HFF-Myc (cell line): ENCODE measurements around the gene BCL6B.

Source experiments
- DNase-seq: peaks from one replicate; pipeline ENCODE4 v3.0.0-alpha.2; 2011; ENCODE audit warnings: low read depth; ENCODE audit errors: extremely low read depth
- H3K4me3 ChIP-seq: replicated peaks from 2 replicates; pipeline ENCODE4 v1.5.1; 2011; ENCODE audit warnings: low read depth, mild to moderate bottlenecking, control low read depth, low read length
- TF ChIP-seq, protein P1 (sequence below): IDR thresholded peaks from 2 replicates; pipeline ENCODE4 v1.5.1; 2012; ENCODE audit warnings: mild to moderate bottlenecking, low read depth, low read length, control low read depth; ENCODE audit errors: missing control alignments

Gene BCL6B

DNA sequence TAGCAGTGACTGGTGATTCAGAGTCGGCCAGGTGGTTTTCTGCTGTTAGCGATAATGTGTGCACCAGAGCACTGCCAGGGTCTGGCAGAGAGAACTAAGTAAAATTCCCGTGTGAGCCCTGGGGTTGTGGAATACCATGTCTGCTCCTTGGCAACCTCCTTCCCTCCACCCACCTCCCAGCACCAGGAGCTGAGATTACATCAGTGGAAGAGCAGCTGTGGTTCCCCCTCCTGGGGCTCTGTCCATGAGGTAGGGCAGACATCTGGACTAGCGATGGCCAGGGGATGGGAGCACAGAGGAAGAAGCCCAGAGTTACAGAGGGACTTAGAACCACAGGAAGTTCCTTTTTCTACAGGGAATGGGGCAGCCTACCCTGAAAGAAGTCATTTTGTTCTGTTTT lies 41.4 kb downstream of the BCL6B start:
- no peak overlapping the region for H3K4me3 ChIP-seq
- TF ChIP-seq, protein P1, sequence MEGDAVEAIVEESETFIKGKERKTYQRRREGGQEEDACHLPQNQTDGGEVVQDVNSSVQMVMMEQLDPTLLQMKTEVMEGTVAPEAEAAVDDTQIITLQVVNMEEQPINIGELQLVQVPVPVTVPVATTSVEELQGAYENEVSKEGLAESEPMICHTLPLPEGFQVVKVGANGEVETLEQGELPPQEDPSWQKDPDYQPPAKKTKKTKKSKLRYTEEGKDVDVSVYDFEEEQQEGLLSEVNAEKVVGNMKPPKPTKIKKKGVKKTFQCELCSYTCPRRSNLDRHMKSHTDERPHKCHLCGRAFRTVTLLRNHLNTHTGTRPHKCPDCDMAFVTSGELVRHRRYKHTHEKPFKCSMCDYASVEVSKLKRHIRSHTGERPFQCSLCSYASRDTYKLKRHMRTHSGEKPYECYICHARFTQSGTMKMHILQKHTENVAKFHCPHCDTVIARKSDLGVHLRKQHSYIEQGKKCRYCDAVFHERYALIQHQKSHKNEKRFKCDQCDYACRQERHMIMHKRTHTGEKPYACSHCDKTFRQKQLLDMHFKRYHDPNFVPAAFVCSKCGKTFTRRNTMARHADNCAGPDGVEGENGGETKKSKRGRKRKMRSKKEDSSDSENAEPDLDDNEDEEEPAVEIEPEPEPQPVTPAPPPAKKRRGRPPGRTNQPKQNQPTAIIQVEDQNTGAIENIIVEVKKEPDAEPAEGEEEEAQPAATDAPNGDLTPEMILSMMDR, result no peak
- DNase-seq, result no peak

DNA sequence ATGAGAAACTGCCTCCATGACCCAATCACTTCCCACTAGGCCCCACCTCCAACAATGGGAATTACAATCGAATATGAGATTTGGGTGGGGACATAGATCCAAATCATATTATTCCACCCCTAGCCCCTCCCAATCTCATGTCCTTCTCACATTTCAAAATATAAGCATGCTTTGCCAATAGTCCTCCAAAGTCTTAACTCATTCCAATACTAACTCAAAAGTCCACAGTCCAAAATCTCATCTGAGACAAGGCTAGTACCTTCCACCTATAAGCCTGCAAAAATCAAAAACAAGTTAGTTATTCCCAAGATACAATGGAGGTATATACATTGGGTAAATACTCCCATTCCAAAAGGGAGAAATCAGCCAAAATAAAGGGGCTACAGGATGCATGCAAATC lies 44.3 kb downstream of the BCL6B start:
- TF ChIP-seq, protein P1, result no peak
- no peak for DNase-seq
- no peak overlapping the region for H3K4me3 ChIP-seq

DNA sequence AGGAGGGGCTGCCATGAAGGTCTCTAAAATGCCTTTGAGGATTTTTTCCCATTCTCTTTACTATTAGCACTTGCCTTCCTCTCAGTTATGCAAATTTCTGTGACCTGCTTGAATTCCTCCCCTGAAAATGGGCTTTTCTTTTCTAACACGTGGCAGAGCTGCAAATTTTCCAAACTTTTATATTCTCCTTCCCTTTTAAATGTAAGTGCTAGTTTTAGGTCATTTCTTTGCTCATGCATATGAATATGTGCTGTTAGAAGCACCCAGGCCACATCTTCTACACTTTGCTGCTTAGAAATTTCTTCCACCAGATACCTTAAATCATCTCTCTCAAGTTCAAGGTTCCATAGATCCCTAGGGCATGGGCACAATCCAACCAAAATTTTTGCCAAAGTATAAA lies 45.4 kb downstream of the BCL6B start:
- no peak for DNase-seq
- no peak overlapping the region for H3K4me3 ChIP-seq
- TF ChIP-seq, protein P1, result no peak

DNA sequence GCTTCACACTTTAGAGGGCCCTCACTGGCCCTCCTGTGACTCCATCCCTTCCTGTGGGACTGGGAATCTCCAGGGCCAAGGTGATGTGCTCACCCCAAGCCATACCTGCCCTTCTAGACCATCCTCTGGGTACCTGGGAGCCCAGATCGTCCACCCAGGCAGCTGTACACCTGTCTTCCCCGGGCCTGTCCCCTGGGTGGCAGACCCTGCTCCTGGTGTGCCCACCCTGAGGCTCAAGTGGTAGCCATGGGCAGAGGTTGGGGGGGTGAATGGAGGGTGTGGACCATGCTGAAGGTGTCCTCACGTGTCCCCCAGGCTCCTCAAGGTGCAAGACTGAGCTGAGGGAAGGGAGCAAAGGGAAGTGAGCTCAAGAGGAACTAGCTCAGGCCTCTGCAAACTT lies 47.9 kb downstream of the BCL6B start:
- H3K4me3 ChIP-seq, result no peak overlapping the region
- TF ChIP-seq, protein P1, result no peak
- DNase-seq, result no peak

DNA sequence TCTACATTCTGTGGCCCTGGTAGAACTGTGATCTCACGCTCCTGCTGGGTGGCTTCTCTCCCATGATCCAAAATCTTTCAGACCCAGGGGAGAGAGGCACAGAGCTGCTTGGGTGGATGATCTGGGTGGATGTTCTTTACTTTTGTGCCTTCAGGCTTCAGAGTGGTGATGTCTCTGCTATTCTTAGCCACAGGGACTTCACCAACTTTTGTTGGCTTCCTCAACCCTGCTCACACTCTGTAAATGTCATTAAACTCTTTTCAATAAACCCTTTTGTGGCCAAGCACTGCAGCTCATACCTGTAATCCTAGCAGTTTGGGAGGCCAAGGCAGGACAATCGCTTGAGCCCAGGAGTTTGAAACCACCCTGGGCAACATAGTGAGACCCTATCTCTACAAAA lies 49.6 kb downstream of the BCL6B start:
- H3K4me3 ChIP-seq, result no peak overlapping the region
- no peak for DNase-seq
- TF ChIP-seq, protein P1, result no peak

DNA sequence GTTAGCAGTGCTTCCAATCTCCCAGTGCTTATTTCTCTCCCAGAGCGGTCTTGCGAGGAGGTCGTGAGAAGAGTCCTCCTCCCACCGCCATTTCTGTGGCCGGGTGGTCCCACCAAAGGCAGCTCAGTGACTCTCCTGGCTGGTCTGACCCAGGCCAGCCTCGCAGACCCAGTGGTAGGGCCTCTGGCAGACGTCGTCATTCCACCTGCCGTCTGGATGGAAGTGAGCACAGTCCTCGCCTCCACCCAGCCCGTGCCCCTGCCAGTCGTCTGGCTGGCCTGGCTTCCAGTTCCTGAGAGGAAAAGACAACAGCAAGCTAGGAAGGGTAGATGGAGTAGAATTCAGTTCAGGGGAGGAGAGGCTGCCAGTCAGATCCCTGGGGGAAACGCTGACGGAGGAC lies 52.1 kb downstream of the BCL6B start:
- no peak overlapping the region for H3K4me3 ChIP-seq
- TF ChIP-seq, protein P1, result no peak
- no peak for DNase-seq

DNA sequence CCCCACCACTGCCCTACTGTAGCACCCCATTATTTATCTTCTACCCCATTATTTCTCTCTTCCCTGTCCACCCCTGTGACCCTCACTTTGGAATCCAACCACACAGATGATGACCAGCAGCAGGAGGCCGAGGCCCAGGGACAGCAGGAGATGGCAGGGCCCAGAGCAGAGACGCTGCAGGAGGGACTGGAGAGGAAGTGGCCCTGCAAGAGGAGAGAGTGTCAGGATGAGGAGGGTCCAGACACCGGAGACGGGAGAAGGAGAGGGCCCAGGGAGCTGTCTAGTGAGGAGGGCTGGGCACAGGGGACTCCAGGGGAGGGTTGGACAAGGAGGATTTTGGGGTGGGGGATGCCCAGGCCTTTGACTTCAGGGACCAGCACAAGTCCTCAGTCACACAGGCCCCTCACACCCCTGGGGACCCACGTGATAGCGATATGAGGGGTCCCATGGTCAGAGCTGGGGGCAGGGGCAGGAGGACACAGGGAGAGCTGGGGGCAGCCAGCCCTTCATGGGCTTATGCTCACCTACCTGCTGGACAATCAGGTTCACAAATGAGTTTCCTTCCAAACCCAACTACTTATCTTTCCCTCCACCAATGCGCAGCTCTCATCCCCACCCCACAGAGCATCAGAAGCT lies 55.2 kb downstream of the BCL6B start:
- no peak overlapping the region for H3K4me3 ChIP-seq
- DNase-seq, result no peak
- TF ChIP-seq, protein P1, result no peak
